Left ventricle myocardium inferior (tissue), 1 donor: Measurements from ENCODE around the gene EFEMP1. TPM values are rescaled to one million over a fixed set of nuclear protein-coding genes. Genes with fewer than 3 reads are reported as not detected.
"Not testable (repeated sequence)": the region's sequence is repeated elsewhere in the genome, so short reads cannot be mapped to it uniquely, and the experiment has no call there.

Source experiments
- DNase-seq: peaks from one replicate; pipeline ENCODE4 v3.0.0-alpha.2; 2020
- H3K27ac ChIP-seq: fragments of 200-600 bp; replicated peaks from 2 replicates; pipeline ENCODE4 v1.8.0; 2021
- H3K27me3 ChIP-seq: fragments of 200-600 bp; 2 replicates; pipeline ENCODE4 v1.8.0; 2021; ENCODE audit warnings: low read depth
- H3K36me3 ChIP-seq: fragments of 200-600 bp; 2 replicates; pipeline ENCODE4 v1.8.0; 2021
- H3K4me1 ChIP-seq: fragments of 200-600 bp; 2 replicates; pipeline ENCODE4 v1.8.0; 2021
- H3K4me3 ChIP-seq: fragments of 200-600 bp; 2 replicates; pipeline ENCODE4 v1.8.0; 2021; ENCODE audit warnings: mild to moderate bottlenecking, moderate library complexity
- H3K9me3 ChIP-seq: fragments of 200-600 bp; replicated peaks from 2 replicates; pipeline ENCODE4 v1.8.0; 2021
- CTCF ChIP-seq: fragments of 200-600 bp; IDR thresholded peaks from 2 replicates; pipeline ENCODE4 v1.8.0; 2021; ENCODE audit warnings: antibody characterized with exemption, mild to moderate bottlenecking, borderline replicate concordance
- intact Hi-C: fragments of 100-400 bp; cut with micrococcal nuclease; formaldehyde crosslinking; loops from one replicate; pipeline ENCODE4 v1.11.0; 2022
- total RNA-seq: library from RNA; stranded (reverse); fragmentation: NEBNext Ultra II Directional; extraction: Animal tissue kit (Norgen Biotek cat#: 25700); gene quantifications from one replicate; pipeline ENCODE4 v1.2.1, GENCODE V29; 2021
- donor health status: DM: no; HTN: yes; CAD: no; lungs with severe emphysema.

Gene EFEMP1
- total RNA-seq, 1 donor from 2014 or later: 72.3 TPM

DNA sequence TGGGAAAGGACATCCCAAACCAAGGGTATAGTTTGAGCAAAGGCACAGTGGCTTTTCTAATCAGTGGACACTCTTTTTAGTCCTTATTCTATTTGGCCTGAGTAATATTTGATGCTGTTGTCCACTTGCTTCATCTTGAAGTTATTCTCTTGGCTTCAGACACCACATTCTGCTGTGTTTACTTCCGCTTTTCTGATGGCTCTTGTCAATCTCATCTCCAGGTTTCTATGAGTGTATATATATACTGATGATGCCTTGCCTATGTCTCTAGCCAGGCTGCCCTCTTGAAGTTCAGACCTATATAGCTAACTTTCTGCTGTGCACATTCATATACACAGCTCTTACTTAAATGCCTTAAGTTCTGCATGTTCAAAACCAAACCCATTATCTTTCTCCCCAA is 83.1 kb downstream of the EFEMP1 start:
- intact Hi-C loops: no loop called here
- Histone ChIP-seq H3K4me1 (peaks cover 5% of the 10 kb centered on the region), H3K4me3 (no peak overlapping the region), H3K9me3 (no peaks in the 10 kb centered on the region), H3K27me3 (no peaks in the 10 kb centered on the region), H3K27ac (no peak overlapping the region), H3K36me3 (no peaks in the 10 kb centered on the region)
- TF ChIP-seq CTCF: no peak
- no peak for DNase-seq

GRCh38 chr2:55839182-55839819 is 84.3 kb downstream of the EFEMP1 start:
- Histone ChIP-seq H3K4me1 (peaks cover 5% of the 10 kb centered on the region), H3K27ac (peak overlapping the region; percentile 67), H3K4me3 (no peak overlapping the region), H3K9me3 (no peaks in the 10 kb centered on the region), H3K36me3 (no peaks in the 10 kb centered on the region), H3K27me3 (no peaks in the 10 kb centered on the region)
- intact Hi-C loops: no loop called here
- no peak for DNase-seq
- TF ChIP-seq CTCF: no peak

- peak overlapping the region; percentile 67 for H3K27ac ChIP-seq
- intact Hi-C loops: no loop called here
- H3K4me1 ChIP-seq: peaks cover 5% of the 10 kb centered on the region
- H3K4me3 ChIP-seq: no peak overlapping the region
- TF ChIP-seq CTCF: no peak
- DNase-seq: no peak
- no peaks in the 10 kb centered on the region for H3K27me3 ChIP-seq
- H3K9me3 ChIP-seq: no peaks in the 10 kb centered on the region
- H3K36me3 ChIP-seq: no peaks in the 10 kb centered on the region
Measured at GRCh38 chr2:55838653-55839052, 84.9 kb downstream of the EFEMP1 start.

DNA sequence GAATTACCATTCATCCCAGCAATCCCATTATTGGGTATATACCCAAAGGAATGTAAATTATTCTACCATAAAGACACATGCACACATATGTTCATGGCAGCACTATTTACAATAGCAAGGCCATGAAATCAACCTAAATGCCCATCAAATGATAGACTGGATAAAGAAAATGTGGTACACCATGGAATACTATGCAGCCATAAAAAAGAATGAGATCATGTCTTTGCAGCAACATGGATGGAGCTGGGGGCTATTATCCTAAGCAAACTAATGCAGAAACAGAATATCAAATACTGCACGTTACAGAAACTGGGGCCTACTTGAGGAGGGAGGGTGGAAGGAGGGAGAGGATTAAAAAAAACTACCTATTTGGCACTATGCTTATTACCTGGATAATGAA is 85.5 kb downstream of the EFEMP1 start:
- H3K27me3 ChIP-seq, H3K4me3 ChIP-seq, H3K4me1 ChIP-seq, intact Hi-C loops, H3K27ac ChIP-seq, H3K36me3 ChIP-seq, DNase-seq, H3K9me3 ChIP-seq: not testable (repeated sequence)

DNA sequence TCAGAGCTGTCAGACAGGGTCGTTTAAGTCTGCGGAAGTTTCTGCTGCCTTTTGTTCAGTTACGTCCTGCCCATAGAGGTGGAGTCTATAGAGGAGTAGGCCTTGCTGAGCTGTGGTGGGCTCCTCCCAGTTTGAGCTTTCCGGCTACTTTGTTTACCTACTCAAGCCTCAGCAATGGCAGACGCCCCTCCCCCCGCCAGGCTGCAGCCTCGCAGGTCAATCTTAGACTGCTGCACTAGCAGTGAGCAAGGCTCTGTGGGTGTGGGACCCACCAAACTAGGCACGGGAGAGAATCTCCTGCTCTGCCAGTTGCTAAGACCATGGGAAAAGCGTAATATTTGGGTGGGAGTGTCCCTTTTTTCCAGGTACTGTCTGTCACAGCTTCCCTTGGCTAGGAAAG is 86.5 kb downstream of the EFEMP1 start:
- no peak for DNase-seq
- Histone ChIP-seq H3K27me3 (no peaks in the 10 kb centered on the region), H3K27ac (no peak overlapping the region), H3K36me3 (no peaks in the 10 kb centered on the region), H3K9me3 (peaks cover 8% of the 10 kb centered on the region), H3K4me1 (peaks cover 5% of the 10 kb centered on the region), H3K4me3 (no peak overlapping the region)
- no peak for TF ChIP-seq CTCF
- intact Hi-C loops: no loop called here

DNA sequence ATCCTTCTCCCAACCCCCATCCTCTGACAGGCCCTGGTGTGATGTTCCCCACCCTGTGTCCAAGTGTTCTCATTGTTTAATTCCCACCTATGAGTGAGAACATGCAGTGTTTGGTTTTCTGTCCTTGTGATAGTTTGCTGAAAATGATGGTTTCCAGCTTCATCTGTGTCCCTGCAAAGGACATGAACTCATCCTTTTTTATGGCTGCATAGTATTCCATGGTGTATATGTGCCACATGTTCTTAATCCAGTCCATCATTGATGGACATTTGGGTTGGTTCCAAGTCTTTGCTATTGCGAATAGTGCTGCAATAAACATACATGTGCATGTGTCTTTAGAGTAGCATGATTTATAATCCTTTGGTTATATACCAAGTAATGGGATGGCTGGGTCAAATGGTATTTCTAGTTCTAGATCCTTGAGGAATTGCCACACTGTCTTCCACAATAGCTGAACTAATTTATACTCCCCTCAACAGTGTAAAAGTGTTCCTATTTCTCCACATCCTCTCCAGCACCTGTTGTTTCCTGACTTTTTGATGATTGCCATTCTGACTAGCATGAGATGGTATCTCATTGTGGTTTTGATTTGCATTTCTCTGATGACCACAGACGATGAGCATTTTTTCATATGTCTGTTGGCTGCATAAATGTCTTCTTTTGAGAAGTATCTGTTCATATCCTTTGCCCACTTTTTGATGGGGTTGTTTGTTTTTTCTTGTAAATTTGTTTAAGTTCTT is 91.7 kb downstream of the EFEMP1 start:
- H3K27me3 ChIP-seq, H3K4me1 ChIP-seq, H3K4me3 ChIP-seq, DNase-seq, H3K36me3 ChIP-seq, H3K27ac ChIP-seq, intact Hi-C loops: not testable (repeated sequence)
- peaks cover 12% of the 10 kb centered on the region for H3K9me3 ChIP-seq
